SK-N-MC (cell line): ENCODE results near the gene KIF3B.
"Not testable (repeated sequence)": the region's sequence is repeated elsewhere in the genome, so short reads cannot be mapped to it uniquely, and the experiment has no call there.

Experiments
- DNase-seq: peaks from one replicate; pipeline ENCODE4 v3.0.0-alpha.2; 2011; ENCODE audit warnings: low read depth, low spot score
- H3K27ac ChIP-seq: fragments of 200-600 bp; sonication (generic); 2 replicates; pipeline ENCODE4 v1.5.1; 2016; ENCODE audit warnings: mixed run types
- H3K36me3 ChIP-seq: fragments of 200-600 bp; sonication (generic); 2 replicates; pipeline ENCODE4 v1.6.1; 2017; ENCODE audit warnings: antibody characterized with exemption, low read length, mixed read lengths; ENCODE audit not compliant: insufficient read depth
- H3K4me3 ChIP-seq: fragments of 200-600 bp; sonication (generic); 2 replicates; pipeline ENCODE4 v1.5.1; 2016
- H3K9ac ChIP-seq: fragments of 200-600 bp; sonication (generic); 2 replicates; pipeline ENCODE4 v1.8.0; 2017; ENCODE audit warnings: mixed run types, mixed read lengths; ENCODE audit not compliant: insufficient read length
- H3K9me3 ChIP-seq: fragments of 200-600 bp; sonication (generic); 2 replicates; pipeline ENCODE4 v1.6.1; 2017; ENCODE audit warnings: low read depth, mild to moderate bottlenecking, antibody characterized with exemption, low read length, moderate library complexity, mixed read lengths
- EZH2 ChIP-seq: fragments of 200-600 bp; sonication (generic); IDR thresholded peaks from one replicate; pipeline ENCODE4 v1.6.1; 2017; ENCODE audit warnings: antibody characterized with exemption
- FOXP2 ChIP-seq: optimal IDR thresholded peaks from 2 replicates; pipeline ENCODE3; 2011; ENCODE audit warnings: mild to moderate bottlenecking, moderate library complexity; ENCODE audit not compliant: insufficient read depth; ENCODE audit errors: extremely low read length, control extremely low read depth
- POLR2AphosphoS5 ChIP-seq: IDR thresholded peaks from 2 replicates; pipeline ENCODE4 v1.6.1; 2012; ENCODE audit warnings: mild to moderate bottlenecking, low read depth, low read length, borderline replicate concordance

The KIF3B gene

GRCh38 chr20:32368323-32368722 is 90.9 kb downstream of the KIF3B start:
- Histone ChIP-seq H3K36me3 (peaks cover 47% of the 10 kb centered on the region), H3K4me3 (no peak overlapping the region), H3K9ac (no peak overlapping the region), H3K9me3 (no peaks in the 10 kb centered on the region), H3K27ac (peak overlapping the region; percentile 42; the same call in 1 of the 2 replicates)
- no peak for TF ChIP-seq FOXP2
- TF ChIP-seq EZH2: no peak
- no peak for TF ChIP-seq POLR2AphosphoS5
- DNase-seq: no peak

GRCh38 chr20:32368925-32369324 is 91.5 kb downstream of the KIF3B start:
- no peak overlapping the region for H3K4me3 ChIP-seq
- peak overlapping the region; percentile 22 for H3K9ac ChIP-seq
- TF ChIP-seq EZH2: no peak
- no peak for TF ChIP-seq POLR2AphosphoS5
- no peak for TF ChIP-seq FOXP2
- H3K9me3 ChIP-seq: no peaks in the 10 kb centered on the region
- DNase-seq: no peak
- no peak overlapping the region for H3K27ac ChIP-seq
- peaks cover 52% of the 10 kb centered on the region for H3K36me3 ChIP-seq

GRCh38 chr20:32370897-32371296 is 93.4 kb downstream of the KIF3B start:
- TF ChIP-seq EZH2: no peak
- no peak for TF ChIP-seq FOXP2
- no peak for TF ChIP-seq POLR2AphosphoS5
- Histone ChIP-seq H3K36me3 (peaks cover 63% of the 10 kb centered on the region), H3K9ac (no peak overlapping the region), H3K27ac (no peak overlapping the region), H3K4me3 (no peak overlapping the region), H3K9me3 (no peaks in the 10 kb centered on the region)
- DNase-seq: no peak

GRCh38 chr20:32378461-32378860 is 101.0 kb downstream of the KIF3B start:
- Histone ChIP-seq H3K4me3 (no peak overlapping the region), H3K36me3 (peaks cover 33% of the 10 kb centered on the region), H3K27ac (no peak overlapping the region), H3K9ac (no peak overlapping the region), H3K9me3 (no peaks in the 10 kb centered on the region)
- DNase-seq: no peak
- TF ChIP-seq EZH2 (no peak), POLR2AphosphoS5 (no peak), FOXP2 (no peak)

GRCh38 chr20:32380037-32380436 is 102.6 kb downstream of the KIF3B start:
- 0 out of 2 replicates have a peak overlapping the region, but pooled peaks have one; percentile 25 for H3K27ac ChIP-seq
- not testable (repeated sequence) for H3K4me3 ChIP-seq, H3K9ac ChIP-seq, H3K9me3 ChIP-seq, DNase-seq
- H3K36me3 ChIP-seq: peaks cover 28% of the 10 kb centered on the region

- Histone ChIP-seq H3K4me3 (no peak overlapping the region), H3K9ac (no peak overlapping the region), H3K9me3 (no peaks in the 10 kb centered on the region), H3K27ac (peak overlapping the region; percentile 25; the same call in 1 of the 2 replicates), H3K36me3 (peaks cover 28% of the 10 kb centered on the region)
- no peak for DNase-seq
- no peak for TF ChIP-seq POLR2AphosphoS5
Observed at GRCh38 chr20:32380745-32381144, 103.3 kb downstream of the KIF3B start.

- Histone ChIP-seq H3K9me3 (no peaks in the 10 kb centered on the region), H3K4me3 (no peak overlapping the region), H3K9ac (no peak overlapping the region), H3K27ac (no peak overlapping the region), H3K36me3 (peaks cover 27% of the 10 kb centered on the region)
- no peak for DNase-seq
- TF ChIP-seq FOXP2: no peak
- no peak for TF ChIP-seq POLR2AphosphoS5
- TF ChIP-seq EZH2: no peak
Observed at GRCh38 chr20:32382102-32382950, 104.9 kb downstream of the KIF3B start.

GRCh38 chr20:32383441-32383840 is 106.0 kb downstream of the KIF3B start:
- H3K27ac ChIP-seq, DNase-seq, H3K9me3 ChIP-seq, H3K9ac ChIP-seq, H3K4me3 ChIP-seq: not testable (repeated sequence)
- H3K36me3 ChIP-seq: peaks cover 26% of the 10 kb centered on the region
